Erythroblast (primary cell): Measurements from ENCODE around the gene NDUFA3.

Source experiments
- GATA1 ChIP-seq: IDR thresholded peaks from 2 replicates; pipeline ENCODE4 v1.6.1; 2011; ENCODE audit warnings: low read depth, mild to moderate bottlenecking, control low read depth, low read length, moderate library complexity
- POLR2A ChIP-seq: IDR thresholded peaks from 2 replicates; pipeline ENCODE4 v1.6.1; 2011; ENCODE audit warnings: mild to moderate bottlenecking, low read length

- TF ChIP-seq POLR2A (no peak), GATA1 (no peak)
These were observed 45.0 kb downstream of the NDUFA3 start for GRCh38 chr19:54147676-54148075.
